GM19193 (cell line): ENCODE data around the gene CYP24A1.
A peak's percentile ranks its signal among the peaks of the same experiment; 100 is the strongest.

Experiments
- POLR2A ChIP-seq: IDR thresholded peaks from 4 replicates; pipeline ENCODE4 v1.6.1; 2011; ENCODE audit not compliant: insufficient read depth, insufficient read length; ENCODE audit errors: extremely low read depth

The CYP24A1 gene

DNA sequence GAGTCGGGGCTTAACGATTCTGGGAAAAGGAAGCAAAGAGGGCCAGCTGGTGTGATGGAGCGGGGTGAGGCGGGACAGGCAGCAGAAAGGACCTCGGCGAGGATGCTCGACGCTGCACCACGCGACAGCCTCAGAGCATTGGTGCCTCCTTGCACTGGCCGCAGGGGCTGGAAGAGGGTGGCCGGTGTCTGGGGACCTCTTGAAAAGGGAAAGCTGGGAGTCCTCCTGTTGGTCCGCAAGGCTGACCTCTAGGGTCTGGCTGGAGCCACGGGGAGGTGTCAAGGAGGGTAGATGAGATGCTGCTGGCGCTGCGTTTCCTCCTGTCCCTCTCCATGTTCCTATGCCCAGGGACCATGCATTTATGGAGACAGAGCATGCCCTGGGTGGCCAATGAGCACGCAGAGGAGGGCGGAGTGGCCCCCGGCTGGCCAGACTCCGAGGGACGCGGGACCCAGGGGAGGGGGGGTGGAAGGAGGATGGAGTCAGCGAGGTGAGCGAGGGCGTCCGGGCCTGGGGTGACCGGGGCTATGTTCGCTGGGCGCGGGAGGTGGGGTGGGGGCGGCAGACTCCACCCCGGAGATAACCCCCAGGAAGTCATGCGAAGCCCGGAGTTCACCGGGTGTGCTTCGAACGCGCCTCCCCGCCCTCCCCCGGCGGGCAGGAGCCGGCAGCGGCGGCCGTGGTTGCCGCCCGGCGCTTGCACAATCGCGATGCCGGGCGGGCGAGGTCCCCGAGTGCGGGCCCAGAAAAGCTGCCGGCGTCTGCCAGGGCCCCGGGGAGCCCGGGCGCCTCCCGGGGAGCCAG is at the start of gene CYP24A1:
Gene CYP24A1, minus strand, starts transcription at position 334 of the 804 bp plus-strand sequence. CDS start 407 bp downstream, outside the sequence.
- TF ChIP-seq POLR2A = no peak

- no peak for TF ChIP-seq POLR2A
Observed at GRCh38 chr20:54223285-54223684, 49.5 kb upstream of the CYP24A1 start.

DNA sequence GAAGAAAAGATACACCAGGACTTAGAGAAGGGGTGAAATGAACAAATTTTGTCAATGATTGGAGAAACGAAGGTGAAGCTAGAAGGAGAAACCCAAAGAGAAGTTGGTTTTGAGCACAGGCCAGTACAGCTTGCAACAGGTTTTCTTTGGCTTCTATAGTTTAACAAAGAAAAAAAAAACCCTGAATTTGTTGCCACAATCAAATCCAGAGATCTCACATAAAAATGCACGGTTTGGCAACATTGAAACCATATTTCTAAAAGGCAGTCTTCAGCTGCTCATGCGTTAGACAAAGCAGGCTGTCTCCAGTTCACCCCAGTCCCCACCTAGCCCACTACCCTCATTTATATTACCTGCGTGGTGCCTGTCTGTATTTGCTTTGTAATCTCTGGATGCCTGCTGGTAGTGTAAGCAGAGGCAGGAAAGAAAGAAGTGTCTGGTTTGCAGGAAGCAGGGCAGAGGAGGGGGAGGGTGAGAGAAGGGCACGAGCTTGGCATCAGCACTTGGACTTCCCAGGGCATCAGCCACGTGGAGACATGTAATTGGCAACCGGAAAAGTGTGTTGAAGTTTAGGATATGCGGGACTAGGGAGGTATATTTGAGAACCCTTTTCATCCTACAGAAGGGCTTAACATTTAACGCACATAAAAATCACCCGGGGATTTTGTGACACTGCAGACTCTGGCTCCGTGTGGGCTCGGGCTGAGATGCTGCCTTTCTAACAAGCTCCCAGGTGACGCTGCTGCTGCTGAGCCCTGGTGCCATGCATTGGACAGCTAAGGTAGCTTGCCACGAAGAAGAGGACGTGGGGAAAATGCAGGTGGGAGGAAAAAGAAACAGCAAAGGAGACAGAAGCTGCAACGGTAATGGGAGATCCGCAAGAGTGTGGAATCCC is 48.5 kb upstream of the CYP24A1 start:
- no peak for TF ChIP-seq POLR2A

DNA sequence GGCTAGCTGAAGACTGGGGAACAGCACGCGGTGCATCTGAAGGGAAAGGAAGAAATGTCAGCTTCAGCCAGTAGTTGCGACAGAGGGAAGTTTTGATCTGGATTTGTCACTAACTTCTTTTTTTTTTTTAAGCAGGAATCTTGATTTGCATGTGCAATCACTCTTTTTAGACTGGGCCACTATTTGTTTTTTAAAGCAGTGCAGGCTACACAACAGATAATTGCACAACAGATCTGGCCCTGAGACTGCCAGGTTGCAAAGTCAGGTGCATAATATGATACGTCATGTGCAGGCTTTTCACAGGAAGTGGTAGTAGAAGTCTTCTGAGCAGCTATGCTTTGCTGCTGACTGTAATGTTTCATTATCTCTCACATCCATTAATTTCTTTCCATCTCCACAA is 47.6 kb upstream of the CYP24A1 start:
- TF ChIP-seq POLR2A = no peak

- no peak for TF ChIP-seq POLR2A
Observed at GRCh38 chr20:54220722-54221121, 46.9 kb upstream of the CYP24A1 start.

GRCh38 chr20:54219751-54220426 is 46.1 kb upstream of the CYP24A1 start:
- no peak for TF ChIP-seq POLR2A

GRCh38 chr20:54218470-54218869 is 44.7 kb upstream of the CYP24A1 start:
- no peak for TF ChIP-seq POLR2A

DNA sequence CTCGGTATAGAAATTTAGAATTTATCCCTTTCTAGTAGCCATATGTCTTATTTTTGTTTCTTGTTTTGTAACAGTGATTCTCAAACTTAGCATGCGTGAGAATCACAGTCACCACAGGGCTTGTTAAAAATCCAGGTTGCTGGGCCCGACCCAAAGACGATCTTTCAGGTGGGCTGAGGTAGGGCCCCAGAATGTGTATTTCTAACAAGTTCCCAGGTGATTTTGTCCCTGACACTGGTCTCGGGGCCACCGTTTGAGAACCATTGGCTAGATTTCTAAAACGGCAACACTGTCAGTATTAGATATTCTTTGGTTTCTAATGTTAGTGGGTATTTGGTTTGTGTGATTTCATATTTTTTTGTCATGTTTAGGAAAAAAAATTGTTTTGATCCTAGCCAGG is 44.0 kb upstream of the CYP24A1 start:
- no peak for TF ChIP-seq POLR2A

DNA sequence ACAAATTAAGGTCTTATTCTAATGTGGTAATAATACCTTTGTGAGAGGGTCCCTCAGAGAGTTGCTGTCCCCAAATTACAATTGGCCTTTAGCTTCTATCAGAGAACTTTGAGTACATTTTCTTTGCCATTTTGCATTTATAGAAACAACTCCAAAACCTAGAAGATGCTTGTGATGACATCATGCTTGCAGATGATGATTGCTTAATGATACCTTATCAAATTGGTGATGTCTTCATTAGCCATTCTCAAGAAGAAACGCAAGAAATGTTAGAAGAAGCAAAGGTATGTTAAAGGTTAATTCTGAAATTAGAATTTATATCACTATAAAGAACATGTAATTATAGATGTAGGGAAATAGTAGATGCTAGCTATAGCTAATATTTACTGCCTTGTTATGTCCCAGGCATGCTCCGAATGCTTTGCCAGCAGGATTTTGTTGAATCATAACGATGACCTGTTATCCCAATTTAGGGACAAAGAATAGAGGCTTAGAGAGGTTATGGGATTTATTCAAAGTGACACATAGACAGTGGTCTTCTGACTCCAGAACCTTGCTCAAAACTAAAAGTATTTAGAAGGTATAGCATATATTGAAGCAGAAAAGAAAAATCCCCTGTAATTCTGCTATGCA is 41.5 kb upstream of the CYP24A1 start:
- no peak for TF ChIP-seq POLR2A

DNA sequence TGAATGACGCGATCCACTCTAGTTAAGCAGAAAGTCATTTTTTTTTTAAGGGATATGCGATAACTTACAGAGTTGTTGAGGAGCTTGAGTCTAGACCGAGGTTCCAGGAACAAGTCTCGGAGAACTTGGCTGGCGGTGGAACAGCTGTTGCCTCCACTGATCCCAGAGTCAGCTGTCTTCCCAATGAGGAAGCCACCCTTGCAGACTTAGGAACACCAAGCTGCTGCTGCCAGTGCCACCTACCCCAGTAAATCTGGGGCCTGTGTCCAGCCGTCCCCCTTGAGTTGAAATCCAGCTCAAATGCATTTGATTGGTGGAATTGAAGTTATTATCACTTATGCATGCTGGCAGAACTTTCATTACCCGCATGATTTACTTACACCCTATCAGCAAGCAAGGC is 40.8 kb upstream of the CYP24A1 start:
- TF ChIP-seq POLR2A = no peak

DNA sequence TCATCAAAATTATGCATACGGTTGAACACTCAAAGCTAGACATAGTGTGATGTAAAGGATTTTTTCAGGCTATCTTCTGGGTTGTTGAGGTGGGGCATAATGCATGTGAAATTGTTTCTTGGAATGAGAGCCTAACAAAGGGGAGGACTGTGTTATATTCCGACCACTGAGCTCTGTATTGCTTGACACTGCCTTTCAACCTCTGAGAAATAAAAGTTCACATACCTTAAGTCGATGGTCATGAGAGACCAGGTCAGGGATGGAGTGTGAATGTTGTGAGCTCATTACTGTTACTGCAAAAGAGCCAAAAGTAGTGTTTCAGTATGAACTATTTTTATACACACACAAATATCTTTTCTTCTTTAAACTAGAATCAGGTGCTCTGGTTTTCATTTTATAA is 39.1 kb upstream of the CYP24A1 start:
- no peak for TF ChIP-seq POLR2A

DNA sequence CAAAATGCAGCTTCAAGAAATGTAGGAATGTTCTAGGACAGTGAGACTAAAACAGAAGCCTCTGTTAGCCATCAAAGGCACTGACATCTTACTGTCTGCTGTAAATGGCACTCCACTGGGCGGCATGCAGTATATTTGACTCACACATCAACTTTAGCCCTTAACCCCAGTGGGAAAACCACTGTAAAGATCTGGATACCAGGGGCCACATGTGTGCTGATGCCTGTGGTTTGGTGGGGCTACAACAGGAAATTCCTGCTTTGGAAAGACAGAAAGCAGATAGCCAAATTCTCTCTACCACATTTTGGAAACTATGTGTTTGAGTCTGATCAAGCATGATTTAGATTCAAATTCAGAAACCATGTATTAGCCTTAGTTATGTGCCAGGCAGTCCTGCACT is 38.4 kb upstream of the CYP24A1 start:
- no peak for TF ChIP-seq POLR2A

DNA sequence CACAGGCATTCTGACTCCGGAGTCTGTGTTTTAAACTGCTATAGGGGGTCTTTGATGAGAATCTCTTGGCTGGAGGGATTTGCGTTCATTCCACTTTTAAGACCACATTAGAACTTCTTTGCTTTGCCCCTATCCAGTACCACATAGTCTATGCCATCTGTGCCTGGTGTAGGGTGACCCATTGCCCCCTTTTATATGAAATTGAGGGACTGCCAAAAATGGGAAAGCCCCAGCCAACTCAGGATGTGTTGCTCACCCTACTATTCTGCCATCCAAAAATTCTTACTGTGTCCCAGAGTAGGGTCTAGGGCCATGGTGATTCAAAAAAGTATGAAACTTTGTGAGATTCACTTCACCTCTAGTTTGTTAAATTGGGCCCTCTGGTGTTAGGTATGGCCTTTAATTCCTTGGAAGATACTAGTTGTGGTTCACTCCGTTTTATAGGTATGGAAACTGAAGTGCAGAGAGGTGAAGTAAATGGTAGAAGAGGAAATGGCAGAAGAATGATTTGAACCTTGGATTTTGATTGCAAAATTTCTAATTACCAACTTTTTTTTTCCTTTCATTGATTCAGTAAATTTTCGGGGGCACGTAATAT is 35.5 kb upstream of the CYP24A1 start:
- no peak for TF ChIP-seq POLR2A

DNA sequence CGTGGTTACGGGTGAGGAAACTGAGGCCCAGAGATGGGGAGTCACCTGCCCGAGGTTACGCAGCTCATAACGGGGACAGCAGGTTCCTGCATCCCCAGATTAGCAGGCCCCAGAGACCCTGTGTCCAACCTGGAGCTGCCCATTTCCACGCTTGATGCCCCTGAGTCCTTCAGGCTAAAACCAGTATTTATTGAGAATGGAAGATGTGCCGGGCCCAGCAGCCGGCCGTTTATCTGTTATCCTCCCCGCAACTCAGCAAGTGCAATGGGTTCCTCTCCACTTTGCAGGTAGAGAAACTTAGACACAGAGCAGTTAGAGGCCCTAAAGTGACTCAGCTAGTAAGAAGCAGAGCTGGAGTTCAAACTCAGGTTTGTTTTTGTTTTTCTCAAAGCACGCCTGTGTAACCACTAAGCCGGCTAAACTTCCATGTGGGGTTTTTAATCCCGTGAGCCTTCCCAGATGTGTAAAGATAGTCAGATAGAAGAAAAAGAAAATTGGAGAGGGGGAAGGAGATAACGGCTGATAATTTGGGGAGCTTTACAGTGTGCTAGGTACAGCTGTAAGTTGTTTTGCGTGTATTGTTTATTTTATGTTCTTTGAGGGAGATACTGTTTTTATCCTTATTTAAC is 34.9 kb upstream of the CYP24A1 start:
- no peak for TF ChIP-seq POLR2A

GRCh38 chr20:54207743-54208547 is 34.2 kb upstream of the CYP24A1 start, which contains the start of gene PFDN4:
PFDN4 (plus strand) TSS chr20:54208087; CDS start chr20:54208101, 14 bp downstream.
- TF ChIP-seq POLR2A = peak; percentile 73
